ENCODE data around the gene AMACR.
A peak's percentile ranks its signal among the peaks of the same experiment; 100 is the strongest.

Gene AMACR

GRCh38 chr5:34007621-34008600, at the start of gene AMACR:
TSS of gene AMACR (minus strand) at chr5:34008050. CDS start at chr5:34008019, 31 bp downstream.
- peak; percentile 93 for DNase-seq

- no peak for DNase-seq
Measured at GRCh38 chr5:34057569-34057968, 49.7 kb upstream of the AMACR start.

- no peak for DNase-seq
Measured at GRCh38 chr5:34057118-34057517, 49.3 kb upstream of the AMACR start.

- DNase-seq, result no peak
Measured at GRCh38 chr5:34055667-34056066, 47.8 kb upstream of the AMACR start.

- no peak for DNase-seq
Measured at GRCh38 chr5:34054400-34054729, 46.5 kb upstream of the AMACR start.

GRCh38 chr5:34053571-34054399, 45.9 kb upstream of the AMACR start:
- no peak for DNase-seq

- DNase-seq, result no peak
Measured at GRCh38 chr5:34053133-34053532, 45.3 kb upstream of the AMACR start.

GRCh38 chr5:34051374-34051980, 43.6 kb upstream of the AMACR start:
- no peak for DNase-seq

GRCh38 chr5:34047774-34048572, 40.1 kb upstream of the AMACR start:
- no peak for DNase-seq

- no peak for DNase-seq
Measured at GRCh38 chr5:34047143-34047542, 39.3 kb upstream of the AMACR start.

- no peak for DNase-seq
Measured at GRCh38 chr5:34045996-34046395, 38.1 kb upstream of the AMACR start.

GRCh38 chr5:34045023-34045422, 37.2 kb upstream of the AMACR start:
- DNase-seq, result no peak

- DNase-seq, result no peak
Measured at GRCh38 chr5:34043099-34043876, 35.4 kb upstream of the AMACR start, which contains the start of gene C1QTNF3. TSS of gene C1QTNF3 (minus strand) at chr5:34043213. CDS start at chr5:34043125, 88 bp downstream.

- DNase-seq, result no peak
Measured at GRCh38 chr5:34042321-34042720, 34.5 kb upstream of the AMACR start.

- DNase-seq, result no peak
Measured at GRCh38 chr5:34041247-34041972, 33.6 kb upstream of the AMACR start.

GRCh38 chr5:34040472-34040871, 32.6 kb upstream of the AMACR start:
- DNase-seq, result no peak

GRCh38 chr5:34039398-34040157, 31.7 kb upstream of the AMACR start:
- DNase-seq, result no peak

- no peak for DNase-seq
Measured at GRCh38 chr5:34038838-34039237, 31.0 kb upstream of the AMACR start.

GRCh38 chr5:34038390-34038789, 30.5 kb upstream of the AMACR start:
- DNase-seq, result no peak

- DNase-seq, result no peak
Measured at GRCh38 chr5:34037726-34038125, 29.9 kb upstream of the AMACR start.
